H1 (cell line): ENCODE data around the gene METTL25B. TPM values are rescaled to one million over a fixed set of nuclear protein-coding genes. Genes with fewer than 3 reads are reported as not detected.
A peak's percentile ranks its signal among the peaks of the same experiment; 100 is the strongest.

Source experiments
- CTCF ChIA-PET: fragments of 300-600 bp; sonication (Branson Sonifier 250); formaldehyde crosslinking; loops from one replicate; lab custom pipeline; 2021; ENCODE audit not compliant: partially characterized antibody; lab: Charles Lee
- POLR2A ChIA-PET: fragments of 300-600 bp; sonication (Branson Sonifier 250); formaldehyde crosslinking; loops from one replicate; lab custom pipeline; 2021; ENCODE audit warnings: inconsistent platforms; ENCODE audit not compliant: partially characterized antibody; lab: Charles Lee
- DNase-seq, 2 experiments: peaks; one replicate each; pipeline versions ENCODE4 v3.0.0 to v3.0.0-alpha.2; 2010 to 2022; ENCODE audit warnings: low spot score in 2 of 2, low read depth in 1 of 2, mixed read lengths in 1 of 2
- FAIRE-seq: peaks from 2 replicates; lab custom pipeline; 2011; peaks lifted over from hg19 to GRCh38; lab: Jason Lieb, UNC
- H2AFZ ChIP-seq: 2 replicates; pipeline ENCODE4 v1.8.1; 2012; ENCODE audit warnings: low read length, inconsistent platforms
- H2AK5ac ChIP-seq: 2 replicates; pipeline ENCODE4 v1.6.1; 2013; ENCODE audit warnings: low read depth, low read length
- H2BK120ac ChIP-seq: replicated peaks from 2 replicates; pipeline ENCODE3; 2013; ENCODE audit warnings: low read depth, low read length, inconsistent platforms
- H2BK12ac ChIP-seq: 2 replicates; pipeline ENCODE4 v1.6.1; 2013; ENCODE audit warnings: low read depth, low read length
- H2BK15ac ChIP-seq: 2 replicates; pipeline ENCODE4 v1.6.1; 2013; ENCODE audit warnings: low read length
- H2BK20ac ChIP-seq: 2 replicates; pipeline ENCODE4 v1.6.1; 2013; ENCODE audit warnings: low read length
- H2BK5ac ChIP-seq: 2 replicates; pipeline ENCODE4 v1.6.1; 2013; ENCODE audit warnings: low read depth, low read length
- H3K14ac ChIP-seq: 2 replicates; pipeline ENCODE4 v1.6.1; 2013; ENCODE audit warnings: inconsistent platforms; ENCODE audit not compliant: insufficient read length
- H3K18ac ChIP-seq: 2 replicates; pipeline ENCODE4 v1.6.1; 2013; ENCODE audit warnings: low read length; ENCODE audit errors: extremely low read depth
- H3K23ac ChIP-seq: 2 replicates; pipeline ENCODE4 v1.6.1; 2013; ENCODE audit warnings: inconsistent platforms; ENCODE audit not compliant: insufficient read length
- H3K23me2 ChIP-seq: 2 replicates; pipeline ENCODE4 v1.6.1; 2013; ENCODE audit warnings: low read depth, low read length
- H3K27ac ChIP-seq: 2 replicates; pipeline ENCODE4 v1.6.1; 2011; ENCODE audit warnings: low read depth, low read length, inconsistent platforms
- H3K27me3 ChIP-seq, 4 experiments: replicated peaks in 1 of 4; 1 replicate in 1 of 4; 2 replicates in 3 of 4; pipeline versions ENCODE4 v1.6.1 to v1.8.1; 2011 to 2013; ENCODE audit warnings: low read length in 3 of 4, mild to moderate bottlenecking in 3 of 4, inconsistent platforms in 2 of 4, mixed read lengths in 2 of 4, moderate library complexity in 1 of 4; ENCODE audit not compliant: control insufficient read depth in 3 of 4, insufficient read depth in 3 of 4; ENCODE audit errors: extremely low read depth in 1 of 4
- H3K36me3 ChIP-seq, 4 experiments: 2 replicates each; pipeline versions ENCODE4 v1.6.1 to v1.8.1; 2011 to 2013; ENCODE audit warnings: mild to moderate bottlenecking in 4 of 4, low read length in 3 of 4, moderate library complexity in 2 of 4, control low read depth in 1 of 4, inconsistent platforms in 1 of 4; ENCODE audit not compliant: insufficient read depth in 4 of 4, control insufficient read depth in 2 of 4
- H3K4ac ChIP-seq: replicated peaks from 2 replicates; pipeline ENCODE3; 2013; ENCODE audit warnings: low read length, low read depth, mixed read lengths, inconsistent platforms; ENCODE audit not compliant: insufficient read length
- H3K4me1 ChIP-seq, 4 experiments: replicated peaks in 1 of 4; 1 replicate in 1 of 4; 2 replicates in 3 of 4; pipeline versions ENCODE4 v1.6.1 to v1.8.1; 2011 to 2013; ENCODE audit warnings: low read length in 3 of 4, inconsistent platforms in 2 of 4, mixed read lengths in 1 of 4; ENCODE audit not compliant: insufficient read depth in 4 of 4, control insufficient read depth in 3 of 4
- H3K4me2 ChIP-seq, 2 experiments: 2 replicates each; pipeline versions ENCODE4 v1.6.1 to v1.8.1; 2011 to 2013; ENCODE audit warnings: low read depth in 2 of 2, low read length in 2 of 2, control low read depth in 1 of 2, inconsistent platforms in 1 of 2, mild to moderate bottlenecking in 1 of 2; ENCODE audit not compliant: insufficient read depth in 1 of 2
- H3K4me3 ChIP-seq, 4 experiments: fragments of 200-600, 300-600 bp in 1 of 4; sonication (generic), shearing (Covaris generic), sonication (Bioruptor Twin) in 1 of 4; 2 replicates each; pipeline versions ENCODE4 v1.5.1 to v1.8.1; 2011 to 2016; ENCODE audit warnings: low read length in 4 of 4, low read depth in 3 of 4, control low read depth in 2 of 4, inconsistent platforms in 2 of 4, mild to moderate bottlenecking in 2 of 4, mixed read lengths in 1 of 4, moderate library complexity in 1 of 4; ENCODE audit not compliant: insufficient read depth in 2 of 4; ENCODE audit errors: extremely low read depth in 1 of 4
- H3K56ac ChIP-seq: replicated peaks from 2 replicates; pipeline ENCODE3; 2013; ENCODE audit warnings: low read depth, mild to moderate bottlenecking, mixed read lengths, low read length, inconsistent platforms; ENCODE audit not compliant: insufficient read length
- H3K79me1 ChIP-seq: 2 replicates; pipeline ENCODE4 v1.6.1; 2013; ENCODE audit warnings: low read depth, low read length, control low read depth
- H3K79me2 ChIP-seq, 2 experiments: 2 replicates each; pipeline versions ENCODE4 v1.6.1 to v1.8.1; 2012 to 2013; ENCODE audit warnings: low read length in 2 of 2, mild to moderate bottlenecking in 2 of 2, inconsistent platforms in 1 of 2; ENCODE audit not compliant: insufficient read depth in 2 of 2, control insufficient read depth in 1 of 2
- H3K9ac ChIP-seq, 4 experiments: replicated peaks in 1 of 4; 1 replicate in 1 of 4; 2 replicates in 3 of 4; pipeline versions ENCODE4 v1.6.1 to v1.8.1; 2011 to 2013; ENCODE audit warnings: low read depth in 3 of 4, low read length in 3 of 4, control low read depth in 2 of 4, mild to moderate bottlenecking in 2 of 4, moderate library complexity in 2 of 4, inconsistent platforms in 1 of 4; ENCODE audit errors: extremely low read depth in 1 of 4
- H3K9me3 ChIP-seq, 2 experiments: 2 replicates each; pipeline versions ENCODE4 v1.6.1 to v1.8.1; 2012 to 2013; ENCODE audit warnings: mild to moderate bottlenecking in 2 of 2, moderate library complexity in 2 of 2, control low read depth in 1 of 2, inconsistent platforms in 1 of 2, low read depth in 1 of 2, low read length in 1 of 2, mixed read lengths in 1 of 2; ENCODE audit not compliant: insufficient read depth in 2 of 2
- H4K20me1 ChIP-seq, 2 experiments: replicated peaks in 1 of 2; 2 replicates each; pipeline versions ENCODE3 to v1.8.1; 2011 to 2013; ENCODE audit warnings: inconsistent platforms in 2 of 2, low read length in 2 of 2, mild to moderate bottlenecking in 1 of 2; ENCODE audit not compliant: insufficient read depth in 2 of 2, control insufficient read depth in 1 of 2
- H4K5ac ChIP-seq: 2 replicates; pipeline ENCODE4 v1.6.1; 2013; ENCODE audit warnings: low read length, low read depth, mixed read lengths, inconsistent platforms; ENCODE audit not compliant: insufficient read length
- H4K8ac ChIP-seq: 2 replicates; pipeline ENCODE4 v1.8.0; 2013; ENCODE audit warnings: mild to moderate bottlenecking, moderate library complexity, low read length, inconsistent platforms; ENCODE audit not compliant: insufficient read depth; ENCODE audit errors: extremely low read depth
- H4K91ac ChIP-seq: replicated peaks from 2 replicates; pipeline ENCODE3; 2013; ENCODE audit warnings: low read length, mixed read lengths, inconsistent platforms; ENCODE audit not compliant: insufficient read length
- ATF2 ChIP-seq: IDR thresholded peaks from 2 replicates; pipeline ENCODE4 v1.6.1; 2012; ENCODE audit warnings: low read length, inconsistent platforms
- CBX5 ChIP-seq: fragments of 300-800, 300-1000 bp; sonication (generic); IDR thresholded peaks from 2 replicates; pipeline ENCODE4 v1.7.1; 2016; ENCODE audit warnings: antibody characterized with exemption, low read length, low read depth
- HDAC2 ChIP-seq, 2 experiments: fragments of 300-600 bp in 1 of 2; sonication (generic) in 1 of 2; IDR thresholded peaks; 2 replicates each; pipeline ENCODE4 v1.6.1; 2011 to 2012; ENCODE audit warnings: low read depth in 2 of 2, low read length in 2 of 2, mild to moderate bottlenecking in 2 of 2, moderate library complexity in 2 of 2, borderline replicate concordance in 1 of 2, inconsistent platforms in 1 of 2
- PHF8 ChIP-seq: fragments of 200-600 bp; sonication (generic); conservative IDR thresholded peaks from 2 replicates; pipeline ENCODE4 v1.7.1; 2012; ENCODE audit warnings: low read depth, mild to moderate bottlenecking, inconsistent platforms, low read length, moderate library complexity
- POLR2A ChIP-seq, 2 experiments: IDR thresholded peaks; 1 replicate in 1 of 2; 2 replicates in 1 of 2; pipeline ENCODE4 v1.6.1; 2011; ENCODE audit warnings: low read depth in 2 of 2, low read length in 2 of 2, mild to moderate bottlenecking in 2 of 2; ENCODE audit errors: control extremely low read depth in 1 of 2
- SP2 ChIP-seq: IDR thresholded peaks from 2 replicates; pipeline ENCODE4 v1.6.1; 2012; ENCODE audit warnings: mild to moderate bottlenecking, low read length, inconsistent platforms
- TAF7 ChIP-seq: optimal IDR thresholded peaks from 2 replicates; pipeline ENCODE3; 2011; ENCODE audit warnings: low read depth, mild to moderate bottlenecking, inconsistent platforms, low read length, moderate library complexity, borderline replicate concordance
- WGBS, 2 experiments: shearing (Covaris generic) in 1 of 2; methylation state at CpG; one replicate each; pipeline versions ENCODE4 v1.1.6 to v1.1.7; 2013 to 2015; ENCODE audit warnings: low lambda C conversion rate in 2 of 2, mixed read lengths in 2 of 2, inconsistent platforms in 1 of 2, low coverage in 1 of 2, missing lambda C conversion rate in 1 of 2; ENCODE audit not compliant: insufficient replicate concordance in 2 of 2, insufficient coverage in 1 of 2, insufficient read length in 1 of 2; ENCODE audit errors: extremely low coverage in 1 of 2, missing lambda C conversion rate in 1 of 2; 5-methylcytosine and 5-hydroxymethylcytosine counted together
- polyA plus RNA-seq, 7 experiments: library from polyadenylated mRNA; depleted of rRNA in 3 of 7; stranded (reverse) in 5 of 7; unstranded in 2 of 7; fragments of >200 nt in 5 of 7; fragments of 200-250 nt in 2 of 7; gene quantifications; 1 replicate in 5 of 7; 2 replicates in 1 of 7; 4 replicates in 1 of 7; pipeline versions ENCODE4 v1.2.1 to v1.2.3, GENCODE V29; 2011 to 2013; ENCODE audit warnings: missing spikeins in 2 of 7, mixed read lengths in 2 of 7
- total RNA-seq: library from RNA; stranded (reverse); fragmentation: NEBNext Ultra II Directional; extraction: Animal tissue kit (Norgen Biotek cat#: 25700); gene quantifications from 2 replicates; pipeline ENCODE4 v1.2.1, GENCODE V29; 2021

Gene METTL25B
- total and polyA plus RNA-seq, 2 of the 8 experiments (the other 6 are each of a cell fraction or from before 2014, with no cell fraction given): 28.4 to 30.1 TPM

DNA sequence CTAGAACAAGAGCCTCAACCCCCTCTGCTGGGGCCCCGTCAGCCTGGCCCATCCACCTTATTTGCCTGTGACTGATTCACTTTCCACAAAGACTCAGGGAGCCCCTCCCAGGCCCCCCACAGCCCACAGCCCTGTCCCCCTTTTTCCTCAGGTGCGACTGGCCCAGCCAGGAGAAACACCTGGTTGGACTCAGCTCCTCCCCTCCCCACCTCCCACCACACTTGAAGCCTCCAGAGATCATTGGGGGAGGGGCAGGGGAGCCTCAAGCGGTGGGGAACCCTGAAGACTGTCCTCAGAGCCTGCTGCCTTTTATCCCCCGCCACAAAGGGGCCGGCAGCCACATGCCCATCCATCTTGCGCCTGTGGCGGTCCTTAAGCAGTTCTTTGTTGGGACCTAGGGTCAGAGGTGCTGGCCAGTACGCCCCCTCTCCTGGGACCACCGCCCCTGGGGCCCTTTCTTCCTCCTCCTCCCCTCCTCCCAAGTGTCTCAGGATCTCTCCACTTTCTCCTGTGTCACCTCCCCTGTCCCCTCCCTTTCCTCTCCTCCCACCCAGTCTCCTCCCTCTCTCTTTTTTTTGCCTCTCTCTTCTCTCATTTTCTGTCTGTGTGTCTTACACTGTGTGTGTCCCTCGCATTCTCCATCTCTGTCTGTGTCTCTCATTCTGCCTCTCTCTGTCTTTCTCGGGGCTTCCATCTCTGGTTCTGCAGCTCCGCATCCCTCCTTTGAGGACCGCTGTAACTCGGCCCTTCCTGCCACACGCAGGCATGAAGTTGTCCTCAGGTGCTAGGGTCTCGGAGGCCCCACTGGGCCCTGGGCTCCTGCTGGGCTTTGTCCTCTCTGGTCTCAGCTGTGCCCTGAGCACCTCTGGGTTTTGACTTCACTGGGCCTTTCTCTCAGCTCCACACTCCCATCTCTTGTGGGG is 35.1 kb upstream of the METTL25B start:
- peak; percentile 94 to 96 for DNase-seq
- H3K79me2 ChIP-seq: no peaks in the 10 kb centered on the region
- peak overlapping the region; percentile 99 for H2BK12ac ChIP-seq
- no peak overlapping the region for H2AFZ ChIP-seq
- H3K4me1 ChIP-seq: peaks cover 24 to 51% (median 38%) of the 10 kb centered on the region in 4 experiments
- H3K79me1 ChIP-seq: no peaks in the 10 kb centered on the region
- peaks cover 0 to 7% (median 0%) of the 10 kb centered on the region in 4 experiments; a peak in 2 of 7 replicates for H3K27me3 ChIP-seq
- H4K5ac ChIP-seq: peak overlapping the region; percentile 44
- peak overlapping the region; percentile 93 for H3K18ac ChIP-seq
- peak overlapping the region; percentile 60; the same call in 1 of the 2 replicates for H4K8ac ChIP-seq
- peak overlapping the region; percentile 97 for H2BK5ac ChIP-seq
- peak overlapping the region; percentile 96 for H4K91ac ChIP-seq
- peaks cover 0 to 4% (median 0%) of the 10 kb centered on the region in 4 experiments; a peak in 1 of 8 replicates for H3K36me3 ChIP-seq
- H2AK5ac ChIP-seq: peak overlapping the region; percentile 98; the same call in 1 of the 2 replicates
- peak overlapping the region; percentile 14 to 72 for H3K4me2 ChIP-seq
- WGBS, 2 experiments: 14% methylated on average over 10 of the region's 16 CpGs; no CpG with 5 or more reads in 1 of the 2 experiments
- no peak overlapping the region for H3K23ac ChIP-seq
- H3K4ac ChIP-seq: peak overlapping the region; percentile 73
- POLR2A ChIA-PET: interaction anchor here (0.6 to 13.9 kb wide), 21 partner anchors 9 to 194 kb away, joined by 3 to 530 read pairs (median 5); partner anchors contain the start of genes CRABP2, HAPLN2, HDGF and ISG20L2
- peak overlapping the region; percentile 70 for H3K56ac ChIP-seq
- peak overlapping the region in 3 of 4 experiments; percentile 11 to 49 (median 32); a peak in 4 of 8 replicates for H3K4me3 ChIP-seq
- H3K14ac ChIP-seq: no peak overlapping the region
- H4K20me1 ChIP-seq: no peaks in the 10 kb centered on the region
- no peak for FAIRE-seq
- peak overlapping the region in 2 of 4 experiments; percentile 60; a peak in 4 of 7 replicates for H3K9ac ChIP-seq
- peak overlapping the region; percentile 74; the same call in 1 of the 2 replicates for H2BK15ac ChIP-seq
- peak overlapping the region; percentile 83 for H3K27ac ChIP-seq
- CTCF ChIA-PET: interaction anchor here (4.4 to 66.0 kb wide), 6 partner anchors 6 to 196 kb away, joined by 29 to 4284 read pairs (median 513); partner anchors contain the start of genes BCAN, CRABP2, HAPLN2 and INSRR
- no peaks in the 10 kb centered on the region for H3K9me3 ChIP-seq
- peak overlapping the region; percentile 30 for H2BK120ac ChIP-seq
- peak overlapping the region; percentile 94; the same call in 1 of the 2 replicates for H2BK20ac ChIP-seq
- H3K23me2 ChIP-seq: peaks cover 10% of the 10 kb centered on the region; the same call in 1 of the 2 replicates
- TF ChIP-seq TAF7 (peak; percentile 51), CBX5 (no peak), SP2 (no peak), PHF8 (no peak; the same call in 1 of the 2 replicates), HDAC2 (IDR thresholded peaks at IDR 0.05; ENCODE audit: borderline replicate concordance in 1 of 2, low read depth in 2 of 2, low read length in 2 of 2) (peak in 1 of 2 experiments; percentile 89; a peak in 2 of 4 replicates), ATF2 (peak; percentile 42; the same call in 1 of the 2 replicates), POLR2A (IDR thresholded peaks at IDR 0.05; ENCODE audit: control extremely low read depth in 1 of 2, low read depth in 2 of 2, low read length in 2 of 2) (peak in 1 of 2 experiments; percentile 78; a peak in 2 of 3 replicates)
